GM21576 (cell line): ENCODE data around the gene PARD6B.

ENCODE experiments used
- ATAC-seq: cut with Tn5 transposase; IDR thresholded peaks from one replicate; pipeline ENCODE4 v1.9.1; 2021; ENCODE audit warnings: mild to moderate bottlenecking, moderate library complexity; ENCODE audit not compliant: unreplicated experiment

Gene PARD6B

GRCh38 chr20:50721881-50722281, 9.5 kb upstream of the PARD6B start:
- no peak for ATAC-seq

GRCh38 chr20:50722424-50723155, 8.8 kb upstream of the PARD6B start:
- ATAC-seq, result no peak

GRCh38 chr20:50723672-50724071, 7.7 kb upstream of the PARD6B start:
- ATAC-seq, result no peak

DNA sequence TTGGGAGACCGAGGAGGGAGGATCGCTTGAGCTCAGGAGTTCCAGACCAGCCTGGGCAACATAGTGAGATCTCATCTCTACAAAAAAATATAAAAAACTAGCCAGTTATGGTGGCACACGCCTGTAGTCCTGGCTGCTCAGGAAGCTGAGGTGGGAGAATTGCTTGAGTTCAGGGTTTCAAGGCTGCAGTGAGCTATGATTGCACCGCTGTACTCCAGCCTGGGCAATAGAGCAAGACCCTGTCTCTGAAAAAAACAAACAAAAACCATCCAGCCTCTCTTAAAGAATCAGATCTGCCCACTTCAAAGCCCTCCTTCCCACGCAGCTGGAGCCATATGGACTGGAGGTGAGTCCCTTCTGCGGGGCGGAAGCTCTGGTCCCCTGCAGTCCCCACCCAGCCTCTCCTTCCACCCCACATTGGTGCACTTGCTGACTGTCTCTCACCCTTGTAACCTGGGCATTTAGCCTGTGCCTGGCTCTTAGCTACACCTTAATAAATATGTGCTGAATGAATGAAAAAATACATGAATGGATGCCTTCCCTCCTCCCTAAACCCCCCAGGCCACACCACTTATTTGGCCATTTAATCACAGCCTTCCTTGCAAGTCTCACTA, 7.2 kb upstream of the PARD6B start:
- no peak for ATAC-seq

GRCh38 chr20:50724851-50725723, 6.3 kb upstream of the PARD6B start:
- no peak for ATAC-seq

DNA sequence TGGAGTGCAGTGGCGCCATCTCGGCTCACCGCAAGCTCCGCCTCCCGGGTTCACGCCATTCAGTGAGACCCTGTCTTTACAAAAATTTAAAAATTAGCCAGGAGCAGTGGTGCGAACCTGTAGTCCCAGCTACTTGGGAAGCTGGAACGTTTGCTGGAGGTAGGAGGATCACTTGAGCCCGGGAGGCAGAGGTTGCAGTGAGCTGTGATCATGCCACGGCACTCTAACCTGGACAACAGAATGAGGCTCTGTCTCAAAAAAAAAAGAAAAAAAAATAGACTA, 5.7 kb upstream of the PARD6B start:
- ATAC-seq, result no peak

- ATAC-seq, result no peak
Observed at GRCh38 chr20:50726955-50727791, 4.2 kb upstream of the PARD6B start.

DNA sequence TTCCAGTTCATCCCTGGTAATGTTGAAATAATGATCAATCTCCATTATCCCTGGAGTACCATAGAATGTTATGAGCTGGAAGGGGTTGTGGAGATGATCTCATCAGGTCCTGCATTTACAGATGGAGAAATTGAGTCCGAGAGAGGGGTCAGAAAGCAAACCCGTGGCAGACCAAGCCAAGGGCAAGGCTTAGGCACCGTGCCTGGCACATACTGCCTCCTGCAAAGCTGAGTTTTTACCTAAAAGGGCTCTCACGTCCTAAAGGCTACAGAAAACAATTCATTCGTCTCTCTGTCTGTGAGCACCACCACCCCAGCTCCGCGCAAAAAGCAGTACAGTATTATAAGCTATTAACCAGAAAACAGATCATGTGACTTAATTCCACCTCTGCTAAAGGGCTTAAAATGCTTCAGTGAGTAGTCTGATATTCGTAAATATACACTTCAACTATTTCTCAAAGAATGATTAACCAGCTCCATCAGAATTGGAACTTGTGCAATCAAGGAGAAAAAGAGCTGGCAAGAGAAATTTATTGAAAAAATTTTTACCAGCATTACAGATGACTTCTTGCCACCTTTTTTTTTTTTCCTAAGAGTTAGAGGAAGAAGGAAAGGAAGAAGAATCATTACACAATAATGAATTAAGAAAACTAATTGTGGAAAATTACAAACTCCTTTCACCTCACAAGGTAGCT, 3.4 kb upstream of the PARD6B start:
- no peak for ATAC-seq

DNA sequence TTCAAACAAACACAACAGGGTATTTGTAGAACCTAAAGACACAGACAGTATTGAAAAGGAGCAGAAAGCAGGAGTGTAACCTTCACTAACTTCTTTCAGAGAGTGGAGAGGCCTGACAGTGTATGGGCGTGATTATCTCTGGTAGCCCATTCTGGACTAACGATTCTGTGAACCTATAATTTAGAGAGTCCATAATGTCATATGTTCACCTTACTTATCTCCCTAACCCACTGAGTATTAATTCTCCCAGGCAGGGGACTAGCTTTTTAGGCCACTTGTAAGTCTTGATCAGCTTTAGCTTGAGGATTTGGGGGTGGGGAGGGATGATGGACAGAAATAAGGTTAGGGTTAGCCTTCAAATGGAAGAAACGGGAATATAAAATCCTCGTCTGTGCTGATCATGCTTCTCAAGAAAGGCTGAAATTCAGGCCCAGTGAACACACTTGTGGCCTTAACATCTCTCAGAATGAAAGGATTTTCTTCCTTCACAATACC, 2.8 kb upstream of the PARD6B start:
- no peak for ATAC-seq

GRCh38 chr20:50728981-50729874, 2.2 kb upstream of the PARD6B start:
- no peak for ATAC-seq

DNA sequence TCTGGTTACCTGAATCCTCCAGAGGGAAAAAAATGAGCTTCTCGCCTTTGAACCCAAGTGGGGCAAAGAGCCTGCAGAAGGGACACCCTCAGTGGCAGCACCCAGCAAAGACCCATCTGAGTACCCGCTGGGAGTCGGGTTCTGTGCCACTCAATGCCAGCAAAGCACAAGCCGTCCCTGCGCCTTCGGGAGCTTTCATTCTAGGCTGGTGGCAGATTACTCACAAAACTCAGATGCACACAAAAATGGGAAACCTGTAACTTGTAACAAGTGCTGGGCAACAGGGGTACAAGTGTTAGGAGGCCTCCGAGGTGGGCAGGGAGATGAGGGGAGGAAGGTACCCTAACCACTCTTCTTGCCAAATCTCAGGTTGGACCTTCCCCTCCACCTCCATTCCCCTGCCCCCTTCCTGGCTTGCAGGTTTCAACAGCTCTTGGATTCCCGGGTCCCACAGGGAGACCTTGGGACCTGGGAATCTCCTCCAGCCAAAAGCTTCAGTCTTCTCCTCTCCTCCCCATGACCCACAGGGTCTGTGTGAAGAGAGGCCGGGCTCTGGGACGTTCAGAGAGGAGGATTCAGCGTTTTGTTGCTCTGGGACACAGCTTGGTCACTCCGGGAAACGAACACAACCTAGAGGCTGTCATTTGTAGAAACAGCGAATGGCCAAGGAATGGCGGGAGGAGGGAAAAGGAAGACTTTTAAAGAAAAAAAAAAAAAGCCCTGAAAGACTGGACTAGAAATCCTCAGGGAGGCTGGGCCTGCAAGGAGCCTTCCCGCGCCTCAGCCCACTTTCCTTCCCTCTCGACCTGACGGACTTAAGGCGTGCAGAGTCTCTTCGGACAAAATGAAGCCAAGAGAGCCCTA, 1.2 kb upstream of the PARD6B start:
- no peak for ATAC-seq

DNA sequence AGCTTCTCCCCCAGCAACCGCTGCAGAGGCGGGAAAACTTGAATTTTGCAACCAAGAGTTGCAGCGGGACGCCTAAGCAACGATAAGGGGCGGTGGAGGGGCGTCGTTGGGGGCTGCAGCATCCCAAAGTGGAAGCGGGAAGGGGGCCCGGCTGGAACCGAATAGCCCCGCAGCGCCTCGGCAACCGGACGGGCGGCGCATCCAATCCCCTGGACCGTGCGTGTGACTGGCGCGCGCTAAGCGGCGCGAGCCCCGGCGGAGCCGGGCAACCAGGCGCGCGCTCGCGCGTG, 670 bp upstream of the PARD6B start:
- no peak for ATAC-seq

- no peak for ATAC-seq
Observed at GRCh38 chr20:50731930-50732690, 730 bp downstream of the PARD6B start.

- no peak for ATAC-seq
Observed at GRCh38 chr20:50733644-50734349, 2.4 kb downstream of the PARD6B start.

GRCh38 chr20:50734730-50735679, 3.6 kb downstream of the PARD6B start:
- ATAC-seq, result no peak

- no peak for ATAC-seq
Observed at GRCh38 chr20:50735813-50736212, 4.4 kb downstream of the PARD6B start.
